Keratinocyte (primary cell): ENCODE data around the gene GZF1. TPM values are rescaled to one million over a fixed set of nuclear protein-coding genes. Genes with fewer than 3 reads are reported as not detected.

ENCODE experiments used
- DNase-seq: peaks from one replicate; pipeline ENCODE4 v3.0.0-alpha.2; 2011; ENCODE audit warnings: low read depth, missing footprints, low spot score
- FAIRE-seq: peaks from 2 replicates; lab custom pipeline; 2011; peaks lifted over from hg19 to GRCh38; lab: Jason Lieb, UNC
- H2AFZ ChIP-seq: 2 replicates; pipeline ENCODE4 v1.6.0; 2012; ENCODE audit warnings: low read length, control low read depth, inconsistent platforms; ENCODE audit not compliant: control insufficient read depth
- H3K27ac ChIP-seq: 2 replicates; pipeline ENCODE4 v1.5.1; 2011; ENCODE audit warnings: low read length; ENCODE audit not compliant: control insufficient read depth, insufficient read depth
- H3K27me3 ChIP-seq: 3 replicates; pipeline ENCODE4 v1.6.0; 2011; ENCODE audit warnings: low read length; ENCODE audit not compliant: control insufficient read depth, insufficient read depth; ENCODE audit errors: extremely low read depth
- H3K36me3 ChIP-seq, 2 experiments: 2 replicates in 1 of 2; 3 replicates in 1 of 2; pipeline ENCODE4 v1.5.1; 2011; ENCODE audit warnings: low read length in 2 of 2, mild to moderate bottlenecking in 1 of 2; ENCODE audit not compliant: control insufficient read depth in 2 of 2, insufficient read depth in 2 of 2; ENCODE audit errors: extremely low read depth in 1 of 2
- H3K4me1 ChIP-seq: 3 replicates; pipeline ENCODE4 v1.5.1; 2011; ENCODE audit warnings: low read length; ENCODE audit not compliant: control insufficient read depth, insufficient read depth; ENCODE audit errors: extremely low read depth
- H3K4me2 ChIP-seq: 3 replicates; pipeline ENCODE4 v1.6.0; 2011; ENCODE audit warnings: low read depth, low read length; ENCODE audit not compliant: control insufficient read depth, insufficient read depth; ENCODE audit errors: extremely low read depth
- H3K4me3 ChIP-seq, 3 experiments: fragments of 200-600 bp in 1 of 3; sonication (generic) in 1 of 3; 2 replicates in 2 of 3; 3 replicates in 1 of 3; pipeline ENCODE4 v1.5.1; 2011 to 2016; ENCODE audit warnings: low read length in 3 of 3, mild to moderate bottlenecking in 3 of 3, control low read depth in 2 of 3, inconsistent platforms in 1 of 3, low read depth in 1 of 3, mixed read lengths in 1 of 3, mixed run types in 1 of 3, moderate library complexity in 1 of 3; ENCODE audit not compliant: control insufficient read depth in 2 of 3, insufficient read depth in 2 of 3; ENCODE audit errors: extremely low read depth in 1 of 3
- H3K79me2 ChIP-seq: 2 replicates; pipeline ENCODE4 v1.6.0; 2012; ENCODE audit warnings: low read length; ENCODE audit not compliant: control insufficient read depth, insufficient read depth
- H3K9ac ChIP-seq: 3 replicates; pipeline ENCODE4 v1.6.0; 2011; ENCODE audit warnings: low read length; ENCODE audit not compliant: control insufficient read depth, insufficient read depth; ENCODE audit errors: extremely low read depth
- H3K9me1 ChIP-seq: 3 replicates; pipeline ENCODE4 v1.6.0; 2011; ENCODE audit warnings: low read length; ENCODE audit not compliant: control insufficient read depth, insufficient read depth; ENCODE audit errors: extremely low read depth
- H3K9me3 ChIP-seq: 2 replicates; pipeline ENCODE4 v1.5.1; 2012; ENCODE audit warnings: low read depth, low read length; ENCODE audit not compliant: control insufficient read depth
- H4K20me1 ChIP-seq: 3 replicates; pipeline ENCODE4 v1.6.0; 2011; ENCODE audit warnings: low read length; ENCODE audit not compliant: control insufficient read depth, insufficient read depth; ENCODE audit errors: extremely low read depth
- EZH2 ChIP-seq: IDR thresholded peaks from one replicate; pipeline ENCODE4 v1.6.1; 2012; ENCODE audit warnings: inconsistent platforms, mild to moderate bottlenecking, low read length, moderate library complexity
- dilution Hi-C: fragments of 300-500 bp; cut with MboI; formaldehyde crosslinking; loops from one replicate; pipeline ENCODE4 v1.7.0; 2020; ENCODE audit warnings: low sequenced_read_pairs; ENCODE audit not compliant: extremely low pct_ligation_motif_present
- polyA plus RNA-seq, 5 experiments: library from polyadenylated mRNA; depleted of rRNA in 3 of 5; stranded (reverse) in 3 of 5; stranded (forward) in 1 of 5; unstranded in 1 of 5; fragments of >200 nt; gene quantifications; 1 replicate in 1 of 5; 2 replicates in 3 of 5; 3 replicates in 1 of 5; pipeline versions ENCODE4 v1.2.1 to v1.2.3, GENCODE V29; 2011 to 2012; ENCODE audit warnings: missing spikeins in 2 of 5, low read depth in 1 of 5, low replicate concordance in 1 of 5
- TF ChIP-seq, protein P1 (sequence below), 3 experiments: IDR thresholded peaks in 1 of 3; conservative IDR thresholded peaks in 1 of 3; optimal IDR thresholded peaks in 1 of 3; 2 replicates in 2 of 3; 3 replicates in 1 of 3; pipeline versions ENCODE3 to v1.5.1; 2011; ENCODE audit warnings: low read length in 3 of 3, mild to moderate bottlenecking in 3 of 3, moderate library complexity in 2 of 3, control low read depth in 1 of 3, inconsistent platforms in 1 of 3; ENCODE audit not compliant: insufficient read depth in 2 of 3; ENCODE audit errors: extremely low read depth in 1 of 3

Gene GZF1
- polyA plus RNA-seq, 1 donor (not counting 4 experiments of a cell fraction or from before 2014, with no cell fraction given), result 11.7 TPM

DNA sequence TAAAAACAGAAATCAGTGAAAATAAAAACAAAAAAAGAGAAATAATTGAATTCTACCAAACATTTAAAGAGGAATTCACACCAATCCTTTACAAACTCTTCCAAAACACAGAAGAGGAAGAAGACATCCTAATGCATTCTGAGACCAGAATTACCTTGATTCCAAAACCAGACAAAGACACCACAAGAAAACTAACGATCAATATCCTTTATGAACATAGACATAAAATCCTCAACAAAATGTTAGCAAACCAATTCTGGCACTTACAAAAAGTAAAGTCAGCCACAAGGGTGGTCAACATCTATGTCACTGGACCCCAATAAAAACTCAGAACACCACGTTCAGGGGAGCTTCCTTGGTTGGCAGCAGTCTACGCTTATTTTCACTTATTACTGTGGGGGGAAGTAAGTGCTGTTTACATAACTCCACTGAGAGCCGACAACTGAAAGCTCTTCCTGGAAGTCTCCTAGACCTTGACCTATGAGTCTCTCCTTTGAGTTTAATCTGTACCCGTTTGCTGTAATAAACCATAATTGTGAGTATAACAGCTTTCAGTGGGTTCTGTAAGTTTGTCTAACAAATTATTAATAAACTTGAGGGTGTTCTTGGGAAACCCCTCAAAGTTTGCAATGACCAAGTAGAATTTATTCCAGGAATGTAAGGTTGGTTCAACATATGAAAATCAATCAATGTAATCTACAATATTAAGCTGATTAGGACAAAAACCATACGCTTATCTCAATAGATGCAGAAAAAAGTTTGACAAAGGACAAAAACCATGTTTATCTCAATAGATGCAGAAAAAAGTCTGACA, 24.5 kb downstream of the GZF1 start:
- peaks cover 6 to 8% of the 10 kb centered on the region in 2 experiments for H3K36me3 ChIP-seq
- TF ChIP-seq, protein P1, sequence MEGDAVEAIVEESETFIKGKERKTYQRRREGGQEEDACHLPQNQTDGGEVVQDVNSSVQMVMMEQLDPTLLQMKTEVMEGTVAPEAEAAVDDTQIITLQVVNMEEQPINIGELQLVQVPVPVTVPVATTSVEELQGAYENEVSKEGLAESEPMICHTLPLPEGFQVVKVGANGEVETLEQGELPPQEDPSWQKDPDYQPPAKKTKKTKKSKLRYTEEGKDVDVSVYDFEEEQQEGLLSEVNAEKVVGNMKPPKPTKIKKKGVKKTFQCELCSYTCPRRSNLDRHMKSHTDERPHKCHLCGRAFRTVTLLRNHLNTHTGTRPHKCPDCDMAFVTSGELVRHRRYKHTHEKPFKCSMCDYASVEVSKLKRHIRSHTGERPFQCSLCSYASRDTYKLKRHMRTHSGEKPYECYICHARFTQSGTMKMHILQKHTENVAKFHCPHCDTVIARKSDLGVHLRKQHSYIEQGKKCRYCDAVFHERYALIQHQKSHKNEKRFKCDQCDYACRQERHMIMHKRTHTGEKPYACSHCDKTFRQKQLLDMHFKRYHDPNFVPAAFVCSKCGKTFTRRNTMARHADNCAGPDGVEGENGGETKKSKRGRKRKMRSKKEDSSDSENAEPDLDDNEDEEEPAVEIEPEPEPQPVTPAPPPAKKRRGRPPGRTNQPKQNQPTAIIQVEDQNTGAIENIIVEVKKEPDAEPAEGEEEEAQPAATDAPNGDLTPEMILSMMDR (optimal IDR thresholded peaks at IDR 0.05 in 1 of 3, IDR thresholded peaks at IDR 0.05 in 1 of 3, conservative IDR thresholded peaks at IDR 0.05 in 1 of 3; ENCODE audit: extremely low read depth in 1 of 3, insufficient read depth in 2 of 3, low read length in 3 of 3), result no peak
- no peak for TF ChIP-seq EZH2
- no peak overlapping the region for H2AFZ ChIP-seq
- dilution Hi-C loops, result no loop called here
- no peak overlapping the region for H3K27ac ChIP-seq
- H3K9me1 ChIP-seq, result no peaks in the 10 kb centered on the region
- no peak overlapping the region for H3K9ac ChIP-seq
- no peaks in the 10 kb centered on the region for H4K20me1 ChIP-seq
- H3K27me3 ChIP-seq, result no peaks in the 10 kb centered on the region
- H3K4me1 ChIP-seq, result no peaks in the 10 kb centered on the region
- H3K4me3 ChIP-seq, result no peak overlapping the region
- no peak overlapping the region for H3K4me2 ChIP-seq
- FAIRE-seq, result no peak
- DNase-seq, result no peak
- peaks cover 12% of the 10 kb centered on the region for H3K79me2 ChIP-seq
- no peaks in the 10 kb centered on the region for H3K9me3 ChIP-seq

DNA sequence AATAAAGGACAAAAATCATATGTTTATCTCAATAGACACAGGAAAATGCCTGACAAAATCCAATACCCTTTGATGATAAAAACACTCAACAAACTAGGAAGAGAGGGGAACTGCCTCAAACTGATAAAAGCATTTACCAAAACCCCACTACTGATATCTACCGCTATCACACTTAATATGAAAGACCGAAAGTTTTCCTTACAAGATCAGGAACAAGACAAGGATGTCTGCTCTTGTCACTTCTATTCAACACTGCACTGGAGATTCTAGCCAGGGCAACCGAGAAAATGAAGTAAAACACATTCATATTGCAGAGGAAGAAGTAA, 25.1 kb downstream of the GZF1 start:
- dilution Hi-C loops, result no loop called here
- DNase-seq, result no peak
- Histone ChIP-seq H3K36me3 (peaks cover 6% of the 10 kb centered on the region in 2 experiments), H3K79me2 (peaks cover 15% of the 10 kb centered on the region), H3K4me3 (no peak overlapping the region), H3K27ac (no peak overlapping the region), H4K20me1 (no peaks in the 10 kb centered on the region), H3K9me3 (no peaks in the 10 kb centered on the region), H3K27me3 (no peaks in the 10 kb centered on the region), H3K9ac (no peak overlapping the region), H3K4me2 (no peak overlapping the region), H3K9me1 (no peaks in the 10 kb centered on the region), H2AFZ (no peak overlapping the region), H3K4me1 (no peaks in the 10 kb centered on the region)
- FAIRE-seq, result no peak
- TF ChIP-seq EZH2, result no peak
- TF ChIP-seq, protein P1 (optimal IDR thresholded peaks at IDR 0.05 in 1 of 3, IDR thresholded peaks at IDR 0.05 in 1 of 3, conservative IDR thresholded peaks at IDR 0.05 in 1 of 3; ENCODE audit: extremely low read depth in 1 of 3, insufficient read depth in 2 of 3, low read length in 3 of 3), result no peak
